Activated T-helper 2 cell treated with anti-CD3 and anti-CD28 coated beads, Interferon-gamma antibody, Interleukin-2, Interleukin-4, amounts not matched to agents 10 μg/mL and 5 μg/mL and 100 μg/mL, durations not matched to agents 14 hours and 24 hours and 36 hours (primary cell): Measurements from ENCODE around the gene LRP6. TPM values are rescaled to one million over a fixed set of nuclear protein-coding genes. Genes with fewer than 3 reads are reported as not detected.

Source experiments
- DNase-seq: peaks from one replicate; pipeline ENCODE4 v3.0.0; 2021; ENCODE audit warnings: low spot score
- H3K27ac Mint-ChIP-seq: one replicate; pipeline ENCODE4 v1.8.0; 2021; ENCODE audit warnings: mixed read lengths
- H3K27me3 Mint-ChIP-seq: one replicate; pipeline ENCODE4 v1.8.0; 2021; ENCODE audit warnings: low read depth, mixed read lengths
- H3K36me3 Mint-ChIP-seq: one replicate; pipeline ENCODE4 v1.8.0; 2021; ENCODE audit warnings: low read depth, mixed read lengths
- H3K4me1 Mint-ChIP-seq: one replicate; pipeline ENCODE4 v1.8.0; 2021; ENCODE audit warnings: low read depth, mixed read lengths
- H3K4me3 Mint-ChIP-seq: one replicate; pipeline ENCODE4 v1.8.0; 2021; ENCODE audit warnings: low read depth, mild to moderate bottlenecking, moderate library complexity, mixed read lengths
- H3K9me3 Mint-ChIP-seq: one replicate; pipeline ENCODE4 v1.8.0; 2021; ENCODE audit warnings: mixed read lengths
- intact Hi-C: fragments of 100-400 bp; cut with micrococcal nuclease; formaldehyde crosslinking; loops from one replicate; pipeline ENCODE4 v1.15.1; 2023
- total RNA-seq: library from RNA; stranded (reverse); gene quantifications from 2 replicates; pipeline ENCODE4 v1.2.3, GENCODE V29; 2022

Gene LRP6
- total RNA-seq, 1 donor from 2014 or later: 1.5 TPM

DNA sequence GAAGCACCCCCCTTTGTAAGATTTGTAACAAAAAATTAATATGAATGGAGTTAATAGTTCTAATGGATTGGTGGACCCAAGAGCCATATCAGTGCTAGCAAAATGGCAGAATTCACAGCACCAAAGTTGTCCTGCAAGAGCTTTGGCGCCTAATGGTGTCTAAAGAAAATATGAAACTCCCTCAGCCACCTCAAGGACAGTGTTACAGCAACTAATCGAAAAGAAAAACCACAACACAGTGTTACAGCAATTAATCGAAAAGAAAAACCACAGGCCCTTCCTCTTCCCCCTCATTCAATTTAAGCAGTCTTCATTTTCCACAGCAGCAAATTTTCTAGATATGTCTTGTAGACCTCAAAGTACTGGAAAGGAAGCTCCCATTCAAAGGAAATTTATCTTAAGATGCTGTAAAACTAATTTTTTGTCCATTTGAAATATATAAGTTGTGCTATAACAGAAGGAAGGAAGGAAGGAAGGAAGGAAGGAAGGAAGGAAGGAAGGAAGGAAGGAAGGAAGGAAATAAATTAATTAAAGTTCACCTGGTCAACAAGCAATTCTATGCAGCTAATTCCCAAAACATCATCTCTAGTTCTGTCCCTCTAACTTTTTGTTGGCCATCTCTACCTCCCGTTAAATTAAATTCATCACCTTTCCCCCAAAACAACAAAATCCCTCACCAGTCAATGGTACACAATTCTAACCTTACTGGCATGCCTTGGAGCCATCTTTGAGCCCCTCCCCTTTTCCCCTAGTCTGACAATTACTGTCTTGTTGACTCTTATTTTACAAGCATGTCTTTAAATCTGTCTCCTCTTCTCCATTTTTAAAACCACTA lies 17.4 kb downstream of the LRP6 start:
- H3K9me3 Mint-ChIP-seq: no peaks in the 10 kb centered on the region
- peaks cover 10% of the 10 kb centered on the region for H3K4me1 Mint-ChIP-seq
- no peak for DNase-seq
- intact Hi-C loops: no loop called here
- no peak overlapping the region for H3K27ac Mint-ChIP-seq
- H3K36me3 Mint-ChIP-seq: no peaks in the 10 kb centered on the region
- peaks cover 11% of the 10 kb centered on the region for H3K27me3 Mint-ChIP-seq
- H3K4me3 Mint-ChIP-seq: no peak overlapping the region

DNA sequence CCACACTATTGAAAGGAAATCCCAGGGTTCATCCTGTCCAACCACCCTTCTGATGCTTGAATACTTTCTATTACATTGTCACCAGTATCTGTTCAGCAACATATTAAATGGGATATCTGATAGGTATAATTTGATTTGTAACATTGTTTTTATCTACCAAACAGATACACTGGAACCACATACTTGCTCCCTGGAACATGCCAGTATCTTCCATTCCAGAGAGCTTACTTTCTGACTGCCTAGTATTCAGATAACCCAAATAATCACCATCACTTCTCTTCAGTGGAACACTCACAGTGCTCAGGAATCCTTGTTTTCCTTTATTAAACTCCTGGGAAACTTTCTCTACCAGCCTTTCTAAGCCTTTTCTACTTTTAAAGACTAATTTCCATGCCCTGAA lies 19.3 kb downstream of the LRP6 start:
- intact Hi-C loops: no loop called here
- no peak overlapping the region for H3K4me3 Mint-ChIP-seq
- no peak overlapping the region for H3K27ac Mint-ChIP-seq
- DNase-seq: no peak
- H3K4me1 Mint-ChIP-seq: peaks cover 10% of the 10 kb centered on the region
- peaks cover 18% of the 10 kb centered on the region for H3K27me3 Mint-ChIP-seq
- H3K36me3 Mint-ChIP-seq: no peaks in the 10 kb centered on the region
- H3K9me3 Mint-ChIP-seq: no peaks in the 10 kb centered on the region

DNA sequence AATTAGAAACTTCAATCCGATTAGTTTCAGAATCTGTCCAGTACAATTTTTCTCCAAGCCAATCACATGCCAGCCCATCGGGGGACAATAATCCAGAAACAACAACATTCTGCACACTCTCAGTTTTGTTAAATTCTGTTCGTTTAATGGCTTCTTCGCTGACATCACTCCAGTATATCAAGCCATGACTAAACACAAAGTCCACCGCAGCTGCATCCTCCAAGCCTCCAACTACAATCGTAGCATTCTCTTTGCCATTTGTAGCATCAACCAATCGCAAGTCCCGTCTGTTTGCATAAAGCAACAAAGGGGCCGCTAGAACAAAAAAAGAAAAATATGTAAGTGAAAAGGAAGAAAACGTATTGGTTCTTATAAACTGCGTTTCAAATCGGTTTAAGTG lies 22.5 kb downstream of the LRP6 start:
- no peak overlapping the region for H3K4me3 Mint-ChIP-seq
- H3K4me1 Mint-ChIP-seq: peaks cover 3% of the 10 kb centered on the region
- peaks cover 37% of the 10 kb centered on the region for H3K27me3 Mint-ChIP-seq
- H3K27ac Mint-ChIP-seq: no peak overlapping the region
- intact Hi-C loops: no loop called here
- DNase-seq: no peak
- H3K36me3 Mint-ChIP-seq: no peaks in the 10 kb centered on the region
- no peaks in the 10 kb centered on the region for H3K9me3 Mint-ChIP-seq

DNA sequence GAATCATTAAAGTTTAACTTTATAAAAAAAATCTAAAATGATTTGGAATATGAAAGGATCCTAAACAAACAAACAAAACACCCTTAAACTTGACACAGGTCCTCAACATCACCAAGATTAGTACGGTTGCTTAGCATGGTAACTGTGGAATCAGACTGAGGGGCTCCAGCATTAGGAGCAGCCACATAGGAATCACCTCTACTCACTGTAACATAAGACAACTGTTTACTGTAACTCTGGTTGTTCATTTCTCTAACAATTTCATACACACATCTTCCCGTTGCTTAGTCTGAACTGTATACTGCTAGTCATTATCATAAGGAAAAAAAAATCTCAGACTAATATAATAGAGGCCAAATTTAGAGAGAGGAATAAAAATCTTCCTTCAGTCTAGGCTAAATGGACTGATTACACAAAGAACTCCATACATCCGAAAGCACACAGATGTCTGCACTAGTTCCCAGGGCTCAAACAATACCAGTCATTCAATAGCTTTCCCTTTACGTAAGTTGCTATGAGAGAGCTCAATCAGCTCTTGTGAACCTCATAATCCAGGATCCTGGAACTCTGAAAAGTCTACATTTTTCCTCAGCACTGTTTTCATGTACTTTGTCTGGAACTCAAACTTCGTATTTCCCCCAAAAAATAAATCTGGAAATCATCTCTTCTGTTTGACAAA lies 26.0 kb downstream of the LRP6 start:
- peaks cover 49% of the 10 kb centered on the region for H3K27me3 Mint-ChIP-seq
- no peaks in the 10 kb centered on the region for H3K4me1 Mint-ChIP-seq
- intact Hi-C loops: no loop called here
- no peak for DNase-seq
- H3K27ac Mint-ChIP-seq: no peak overlapping the region
- H3K4me3 Mint-ChIP-seq: no peak overlapping the region
- H3K36me3 Mint-ChIP-seq: no peaks in the 10 kb centered on the region
- H3K9me3 Mint-ChIP-seq: no peaks in the 10 kb centered on the region

DNA sequence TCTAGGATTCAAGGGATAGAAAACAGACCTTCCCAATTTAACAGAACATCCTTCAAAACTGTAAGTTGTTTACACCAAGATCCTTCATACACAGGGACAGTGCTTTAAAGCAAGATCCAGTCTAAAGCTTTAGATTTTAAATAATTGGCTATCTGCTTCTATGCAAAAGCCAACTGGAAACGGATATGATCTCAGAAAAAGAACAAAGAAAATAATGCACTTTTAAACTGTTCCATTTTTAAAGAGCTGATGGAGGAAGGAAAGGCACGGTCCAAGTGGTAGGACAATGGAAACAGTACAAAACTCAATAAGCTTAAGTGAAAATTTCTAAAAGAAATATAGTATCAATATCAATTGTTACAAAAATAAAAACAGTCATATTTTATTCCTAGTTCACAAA lies 27.7 kb downstream of the LRP6 start:
- Mint-ChIP-seq H3K27me3 (peaks cover 41% of the 10 kb centered on the region), H3K4me3 (no peak overlapping the region), H3K4me1 (no peaks in the 10 kb centered on the region), H3K9me3 (no peaks in the 10 kb centered on the region), H3K36me3 (no peaks in the 10 kb centered on the region), H3K27ac (no peak overlapping the region)
- intact Hi-C loops: no loop called here
- no peak for DNase-seq

DNA sequence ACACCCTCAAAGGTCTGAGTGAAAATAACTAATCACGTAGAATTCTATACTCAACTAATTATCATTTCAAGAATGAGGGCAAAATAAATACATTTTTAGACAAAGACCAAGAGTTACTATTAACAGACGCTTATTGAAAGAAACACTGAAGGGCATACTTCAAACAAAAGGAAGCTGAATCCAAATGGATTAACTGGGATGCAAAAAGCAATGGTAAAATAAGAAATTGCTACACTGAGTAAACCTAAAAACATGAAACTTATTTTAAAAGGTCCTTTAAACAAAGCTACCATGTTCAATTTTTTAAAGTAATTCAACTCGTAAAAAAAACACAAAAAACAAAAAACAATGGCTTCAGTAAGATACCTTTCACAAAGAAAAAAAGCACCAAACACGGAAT lies 28.2 kb downstream of the LRP6 start:
- no peak overlapping the region for H3K27ac Mint-ChIP-seq
- H3K27me3 Mint-ChIP-seq: peaks cover 39% of the 10 kb centered on the region
- H3K4me1 Mint-ChIP-seq: no peaks in the 10 kb centered on the region
- H3K4me3 Mint-ChIP-seq: no peak overlapping the region
- DNase-seq: no peak
- H3K36me3 Mint-ChIP-seq: no peaks in the 10 kb centered on the region
- no peaks in the 10 kb centered on the region for H3K9me3 Mint-ChIP-seq
- intact Hi-C loops: no loop called here

DNA sequence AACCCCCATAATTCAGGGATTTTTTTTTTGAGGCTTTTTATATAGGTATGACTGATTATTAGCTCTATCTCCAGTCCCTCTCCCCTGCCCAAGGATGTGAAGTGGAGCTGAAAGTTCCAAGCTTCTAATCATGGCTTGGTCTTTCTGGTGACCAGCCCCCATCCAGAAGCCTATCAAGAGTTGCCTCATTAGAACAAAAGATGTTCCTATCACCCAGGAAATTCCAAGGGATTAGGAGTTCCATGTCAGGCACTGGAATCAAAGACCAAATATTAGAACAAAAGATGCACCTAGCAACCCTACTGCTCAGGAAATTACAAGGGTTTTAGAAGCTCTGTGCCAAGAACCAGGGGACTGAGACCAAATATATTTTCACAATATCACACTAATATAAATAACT lies 29.9 kb downstream of the LRP6 start:
- Mint-ChIP-seq H3K27ac (no peak overlapping the region), H3K4me3 (no peak overlapping the region), H3K36me3 (no peaks in the 10 kb centered on the region), H3K4me1 (no peaks in the 10 kb centered on the region), H3K27me3 (peaks cover 36% of the 10 kb centered on the region), H3K9me3 (no peaks in the 10 kb centered on the region)
- intact Hi-C loops: no loop called here
- DNase-seq: no peak

DNA sequence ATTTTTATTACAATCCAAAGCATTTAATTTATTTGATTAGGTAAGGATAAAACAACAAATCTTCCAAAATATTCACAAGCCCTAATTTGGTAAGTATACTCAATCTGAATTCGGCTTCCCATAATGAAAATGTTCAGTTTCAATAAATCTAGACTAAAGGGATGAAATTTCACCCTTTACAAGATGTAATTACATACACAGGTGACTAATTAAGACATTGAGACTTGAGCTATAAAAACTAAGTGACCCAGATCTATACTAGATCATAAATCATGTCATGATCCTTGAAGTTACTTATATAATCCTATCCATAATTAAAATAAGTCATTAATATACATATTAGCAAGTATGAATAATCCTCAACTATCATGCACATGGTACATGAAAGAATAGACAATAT lies 36.6 kb downstream of the LRP6 start:
- no peak for DNase-seq
- H3K27me3 Mint-ChIP-seq: peaks cover 37% of the 10 kb centered on the region
- intact Hi-C loops: no loop called here
- no peaks in the 10 kb centered on the region for H3K4me1 Mint-ChIP-seq
- H3K9me3 Mint-ChIP-seq: no peaks in the 10 kb centered on the region
- no peak overlapping the region for H3K27ac Mint-ChIP-seq
- H3K36me3 Mint-ChIP-seq: no peaks in the 10 kb centered on the region
- H3K4me3 Mint-ChIP-seq: no peak overlapping the region

DNA sequence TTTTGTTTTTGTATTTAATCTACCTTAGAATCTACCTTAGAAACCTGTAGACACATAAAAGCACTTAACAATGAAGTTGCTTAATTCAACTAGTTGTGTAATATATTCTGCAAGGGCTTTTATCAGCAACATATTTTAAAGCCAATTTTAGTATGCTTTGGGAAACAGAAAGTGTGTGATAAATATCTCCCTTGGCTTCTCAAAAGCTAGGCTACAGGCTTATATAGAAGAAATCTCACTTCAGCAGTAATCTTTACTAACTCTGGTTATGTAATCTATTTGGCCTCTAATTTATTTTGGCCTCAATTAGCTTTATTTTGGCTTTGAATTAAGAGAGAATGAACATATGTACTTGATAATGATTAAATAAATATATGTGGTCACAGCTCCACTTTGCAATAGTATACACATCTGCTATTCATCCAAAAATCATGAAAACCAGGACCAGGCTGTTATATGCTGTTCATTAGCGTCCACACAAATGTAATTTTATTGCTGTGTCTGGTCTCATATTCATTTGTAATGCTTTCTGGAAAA lies 37.2 kb downstream of the LRP6 start:
- H3K27ac Mint-ChIP-seq: no peak overlapping the region
- H3K4me1 Mint-ChIP-seq: no peaks in the 10 kb centered on the region
- intact Hi-C loops: no loop called here
- peaks cover 40% of the 10 kb centered on the region for H3K27me3 Mint-ChIP-seq
- no peak overlapping the region for H3K4me3 Mint-ChIP-seq
- no peaks in the 10 kb centered on the region for H3K36me3 Mint-ChIP-seq
- DNase-seq: no peak
- no peaks in the 10 kb centered on the region for H3K9me3 Mint-ChIP-seq

DNA sequence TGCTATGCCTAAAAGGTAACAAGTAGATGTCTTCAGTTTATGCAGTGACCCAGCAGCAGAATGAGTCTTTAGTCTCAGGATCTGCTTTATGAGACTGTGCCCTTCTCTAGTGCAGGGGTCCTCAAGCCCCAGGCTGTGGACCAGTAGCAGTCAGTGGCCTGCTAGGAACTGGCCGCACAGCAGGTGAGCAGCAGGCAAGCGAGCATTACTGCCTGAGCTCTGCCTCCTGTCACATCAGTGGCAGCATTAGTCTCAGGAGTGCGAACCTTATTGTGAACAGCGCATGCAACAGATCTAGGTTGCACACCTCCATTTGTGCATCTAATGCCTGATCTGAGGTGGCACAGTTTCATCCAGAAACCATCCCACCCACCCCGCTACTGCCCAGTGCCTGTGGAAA lies 38.4 kb downstream of the LRP6 start:
- H3K36me3 Mint-ChIP-seq: no peaks in the 10 kb centered on the region
- no peak overlapping the region for H3K27ac Mint-ChIP-seq
- no peak overlapping the region for H3K4me3 Mint-ChIP-seq
- peaks cover 45% of the 10 kb centered on the region for H3K27me3 Mint-ChIP-seq
- no peak for DNase-seq
- intact Hi-C loops: no loop called here
- H3K9me3 Mint-ChIP-seq: no peaks in the 10 kb centered on the region
- peaks cover 3% of the 10 kb centered on the region for H3K4me1 Mint-ChIP-seq

DNA sequence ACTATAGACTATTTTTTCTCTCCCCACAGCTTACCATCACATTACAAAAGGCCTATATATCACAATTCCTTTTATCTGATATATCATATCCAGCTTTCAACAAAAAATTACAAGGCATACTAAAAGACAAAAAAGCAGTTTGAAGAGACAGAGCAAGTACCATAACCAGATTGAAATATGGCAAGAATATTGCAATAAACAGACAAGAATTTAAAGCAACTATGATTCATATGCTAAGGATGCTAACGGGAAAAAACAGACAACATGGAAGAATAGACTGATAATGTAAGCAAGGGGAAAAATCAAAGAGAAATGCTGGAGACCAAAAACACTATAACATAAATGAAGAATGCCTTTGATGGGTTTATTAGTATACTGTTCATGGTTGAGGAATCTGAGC lies 40.7 kb downstream of the LRP6 start:
- no peak overlapping the region for H3K4me3 Mint-ChIP-seq
- H3K27me3 Mint-ChIP-seq: peaks cover 40% of the 10 kb centered on the region

DNA sequence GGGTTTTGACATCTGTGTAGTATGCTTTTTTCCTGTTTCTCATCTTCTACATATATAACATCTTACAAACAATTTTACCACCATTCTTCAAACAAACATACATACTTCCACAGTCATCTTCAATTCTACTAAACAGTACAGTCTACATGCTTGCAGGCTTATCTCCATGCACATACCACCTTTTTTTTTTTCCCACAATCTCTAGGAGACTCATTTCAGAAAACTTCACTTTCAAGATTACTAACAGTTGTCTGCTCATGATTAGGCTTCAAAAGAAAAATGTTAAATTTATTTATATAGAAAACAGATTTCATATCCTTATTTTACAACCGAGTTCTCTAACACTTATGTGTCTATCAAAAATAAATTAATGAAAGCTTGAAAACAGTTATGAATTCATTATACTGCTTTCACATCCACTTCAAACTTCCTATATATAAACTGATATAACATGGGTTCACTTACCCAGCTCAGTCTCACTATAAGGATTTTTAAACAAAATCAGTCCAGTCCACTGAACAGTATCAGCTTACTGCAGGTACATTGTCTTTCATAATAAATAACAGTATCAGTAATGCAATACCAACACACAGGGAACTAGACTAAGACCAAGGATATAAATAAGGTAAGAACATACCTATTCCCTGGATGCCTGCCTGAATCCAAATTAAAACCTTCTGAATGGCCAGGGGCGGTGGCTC lies 42.5 kb downstream of the LRP6 start:
- DNase-seq: no peak
- Mint-ChIP-seq H3K4me1 (peaks cover 3% of the 10 kb centered on the region), H3K27ac (no peak overlapping the region), H3K27me3 (peaks cover 39% of the 10 kb centered on the region), H3K9me3 (no peaks in the 10 kb centered on the region), H3K4me3 (no peak overlapping the region), H3K36me3 (no peaks in the 10 kb centered on the region)
- intact Hi-C loops: no loop called here

More for the DNA sequence above, 40.7 kb downstream of the LRP6 start:
- H3K36me3 Mint-ChIP-seq: no peaks in the 10 kb centered on the region
- DNase-seq: no peak
- no peak overlapping the region for H3K27ac Mint-ChIP-seq
- intact Hi-C loops: no loop called here
- peaks cover 3% of the 10 kb centered on the region for H3K4me1 Mint-ChIP-seq
- no peaks in the 10 kb centered on the region for H3K9me3 Mint-ChIP-seq

DNA sequence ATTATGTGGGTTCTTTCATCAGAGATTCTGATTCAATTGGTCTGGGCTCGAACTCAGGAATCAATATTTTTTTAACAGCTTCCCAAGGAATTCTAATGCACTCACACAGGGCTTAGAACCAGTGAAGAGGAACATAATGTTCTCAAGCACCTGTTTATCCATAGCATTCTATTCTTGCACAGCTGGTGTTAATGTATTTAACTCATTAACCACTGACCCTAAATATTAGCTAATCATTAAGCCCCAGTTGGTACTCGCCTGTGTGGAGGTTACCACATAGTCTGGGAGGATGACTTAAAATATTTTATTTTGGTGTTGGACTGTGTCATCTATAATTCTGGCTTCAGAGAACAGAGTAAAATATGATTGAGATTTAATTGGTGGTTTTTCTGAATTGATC lies 45.3 kb downstream of the LRP6 start:
- Mint-ChIP-seq H3K36me3 (no peaks in the 10 kb centered on the region), H3K27ac (no peak overlapping the region), H3K27me3 (peaks cover 44% of the 10 kb centered on the region), H3K4me1 (peaks cover 3% of the 10 kb centered on the region), H3K9me3 (no peaks in the 10 kb centered on the region), H3K4me3 (no peak overlapping the region)
- intact Hi-C loops: no loop called here
- no peak for DNase-seq
